GM23248 (cell line): ENCODE measurements around the gene SMPD1. TPM values are rescaled to one million over a fixed set of nuclear protein-coding genes. Genes with fewer than 3 reads are reported as not detected.

ENCODE experiments used
- DNase-seq: peaks from one replicate; pipeline ENCODE4 v3.0.0-alpha.2; 2015
- H2AFZ ChIP-seq: fragments of 200-600 bp; sonication (generic); 2 replicates; pipeline ENCODE4 v1.6.1; 2016; ENCODE audit warnings: antibody characterized with exemption
- H3F3A ChIP-seq: fragments of 200-600 bp; sonication (generic); 2 replicates; pipeline ENCODE4 v1.6.1; 2016; ENCODE audit warnings: mild to moderate bottlenecking, antibody characterized with exemption, mixed run types; ENCODE audit not compliant: insufficient read depth
- H3K27ac ChIP-seq: fragments of 200-600 bp; sonication (generic); 2 replicates; pipeline ENCODE4 v1.5.1; 2016; ENCODE audit warnings: mild to moderate bottlenecking
- H3K27me3 ChIP-seq: fragments of 200-600 bp; sonication (generic); replicated peaks from 2 replicates; pipeline ENCODE4 v1.6.1; 2016; ENCODE audit warnings: mild to moderate bottlenecking; ENCODE audit not compliant: insufficient read depth
- H3K36me3 ChIP-seq: fragments of 200-600 bp; sonication (generic); 2 replicates; pipeline ENCODE4 v1.6.1; 2016; ENCODE audit warnings: low read depth, mild to moderate bottlenecking
- H3K4me1 ChIP-seq: fragments of 200-600 bp; sonication (generic); 2 replicates; pipeline ENCODE4 v1.6.1; 2016; ENCODE audit warnings: mild to moderate bottlenecking; ENCODE audit not compliant: insufficient read depth
- H3K4me2 ChIP-seq: fragments of 200-600 bp; sonication (generic); one replicate; pipeline ENCODE4 v1.6.1; 2016; ENCODE audit warnings: mild to moderate bottlenecking; ENCODE audit not compliant: unreplicated experiment
- H3K4me3 ChIP-seq: fragments of 200-600 bp; sonication (generic); 2 replicates; pipeline ENCODE4 v1.5.1; 2016; ENCODE audit warnings: mild to moderate bottlenecking
- H3K79me2 ChIP-seq: fragments of 200-600 bp; sonication (generic); 2 replicates; pipeline ENCODE4 v1.6.1; 2016; ENCODE audit warnings: mild to moderate bottlenecking; ENCODE audit not compliant: insufficient read depth
- H3K9ac ChIP-seq: fragments of 200-600 bp; sonication (generic); 2 replicates; pipeline ENCODE4 v1.6.1; 2016; ENCODE audit warnings: mild to moderate bottlenecking
- H3K9me2 ChIP-seq: fragments of 200-600 bp; sonication (generic); 2 replicates; pipeline ENCODE4 v1.6.1; 2016; ENCODE audit warnings: mixed run types, mild to moderate bottlenecking, moderate library complexity; ENCODE audit not compliant: insufficient read depth
- H3K9me3 ChIP-seq: fragments of 200-600 bp; sonication (generic); one replicate; pipeline ENCODE4 v1.6.1; 2017; ENCODE audit warnings: low read depth
- H4K20me1 ChIP-seq: fragments of 200-600 bp; sonication (generic); 2 replicates; pipeline ENCODE4 v1.6.0; 2016; ENCODE audit not compliant: insufficient read depth
- EZH2 ChIP-seq: fragments of 200-600 bp; sonication (generic); IDR thresholded peaks from 2 replicates; pipeline ENCODE4 v1.6.1; 2018; ENCODE audit warnings: antibody characterized with exemption, mild to moderate bottlenecking; ENCODE audit not compliant: insufficient read depth, poor library complexity, severe bottlenecking
- EZH2phosphoT487 ChIP-seq: fragments of 200-600 bp; sonication (generic); IDR thresholded peaks from 2 replicates; pipeline ENCODE4 v1.6.1; 2018; ENCODE audit warnings: antibody characterized with exemption, moderate library complexity, mild to moderate bottlenecking, low read depth; ENCODE audit not compliant: insufficient read depth
- WGBS, 2 experiments: methylation state at CpG; one replicate each; pipeline ENCODE4 v1.1.6; 2015 to 2017; ENCODE audit warnings: low lambda C conversion rate in 2 of 2, low coverage in 1 of 2; ENCODE audit errors: missing lambda C conversion rate in 2 of 2; 5-methylcytosine and 5-hydroxymethylcytosine counted together
- in situ Hi-C: fragments of 300-500 bp; cut with MboI; formaldehyde crosslinking; loops from 2 replicates; pipeline ENCODE4 v1.15.0; 2020
- polyA plus RNA-seq: library from polyadenylated mRNA; unstranded; fragments of >200 nt; fragmentation: Nextera tagmentation; extraction: Ambion mirVana; gene quantifications from 2 replicates; pipeline ENCODE4 v1.2.1, GENCODE V29; 2016
- total RNA-seq: library from RNA; depleted of rRNA; stranded (reverse); fragments of >200 nt; shearing (Covaris generic); gene quantifications from 2 replicates; pipeline ENCODE4 v1.2.3, GENCODE V29; 2014

The SMPD1 gene
- total and polyA plus RNA-seq, 2 experiments from 2014 or later: 67.9 to 87.8 TPM

- Histone ChIP-seq H3F3A (no peaks in the 10 kb centered on the region), H4K20me1 (no peaks in the 10 kb centered on the region), H3K4me3 (no peak overlapping the region), H3K4me1 (no peaks in the 10 kb centered on the region), H3K27me3 (no peaks in the 10 kb centered on the region), H3K79me2 (no peaks in the 10 kb centered on the region), H2AFZ (no peak overlapping the region), H3K9me2 (no peaks in the 10 kb centered on the region), H3K9me3 (no peaks in the 10 kb centered on the region), H3K9ac (no peak overlapping the region), H3K36me3 (no peaks in the 10 kb centered on the region), H3K27ac (no peak overlapping the region), H3K4me2 (no peak overlapping the region)
- in situ Hi-C loops: no loop called here
- DNase-seq: no peak
- WGBS, 2 experiments: 79 to 85% methylated on average over 12 to 13 of the region's 13 CpGs
- TF ChIP-seq EZH2: no peak
- no peak for TF ChIP-seq EZH2phosphoT487
These were observed 14.9 kb downstream of the SMPD1 start for GRCh38 chr11:6405052-6405667.

DNA sequence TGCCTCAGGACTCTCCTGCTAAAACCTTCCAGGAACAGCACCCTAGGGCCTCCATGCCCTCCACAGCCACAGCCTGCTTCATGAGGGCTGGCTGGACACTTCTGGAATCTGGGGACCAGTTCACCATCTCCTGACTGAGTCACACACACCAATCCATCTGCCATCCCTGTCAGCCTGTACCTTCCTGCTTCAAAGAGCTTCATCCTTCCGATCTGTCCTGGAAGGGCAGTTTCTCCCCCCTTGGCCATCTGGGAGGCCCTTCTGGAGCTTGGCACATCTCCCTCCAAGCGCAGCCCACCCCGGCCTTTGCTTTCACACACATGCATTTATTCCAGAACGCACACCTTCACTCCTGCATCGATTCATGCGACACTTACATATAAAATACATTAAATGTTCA lies 15.6 kb downstream of the SMPD1 start:
- no peak overlapping the region for H3K27ac ChIP-seq
- H3K4me2 ChIP-seq: no peak overlapping the region
- no peak overlapping the region for H2AFZ ChIP-seq
- H3K9me2 ChIP-seq: no peaks in the 10 kb centered on the region
- H3K27me3 ChIP-seq: no peaks in the 10 kb centered on the region
- TF ChIP-seq EZH2phosphoT487 (no peak), EZH2 (no peak)
- H3K79me2 ChIP-seq: no peaks in the 10 kb centered on the region
- DNase-seq: no peak
- H3F3A ChIP-seq: no peaks in the 10 kb centered on the region
- H3K36me3 ChIP-seq: no peaks in the 10 kb centered on the region
- H3K9ac ChIP-seq: no peak overlapping the region
- H3K4me1 ChIP-seq: no peaks in the 10 kb centered on the region
- H4K20me1 ChIP-seq: no peaks in the 10 kb centered on the region
- 84 to 95% methylated on average over 6 of the region's 6 CpGs for WGBS, 2 experiments
- no peak overlapping the region for H3K4me3 ChIP-seq
- in situ Hi-C loops: no loop called here
- no peaks in the 10 kb centered on the region for H3K9me3 ChIP-seq

- Histone ChIP-seq H3K79me2 (no peaks in the 10 kb centered on the region), H3K9me2 (no peaks in the 10 kb centered on the region), H3K27me3 (no peaks in the 10 kb centered on the region), H3K4me2 (no peak overlapping the region), H3K27ac (no peak overlapping the region), H3K9ac (no peak overlapping the region), H3K4me3 (no peak overlapping the region), H3K9me3 (no peaks in the 10 kb centered on the region), H4K20me1 (no peaks in the 10 kb centered on the region), H3F3A (no peaks in the 10 kb centered on the region), H2AFZ (no peak overlapping the region), H3K36me3 (no peaks in the 10 kb centered on the region), H3K4me1 (no peaks in the 10 kb centered on the region)
- no peak for TF ChIP-seq EZH2phosphoT487
- TF ChIP-seq EZH2: no peak
- no peak for DNase-seq
- in situ Hi-C loops: no loop called here
- 2 to 6% methylated on average over 2 of the region's 2 CpGs for WGBS, 2 experiments
These were observed 16.1 kb downstream of the SMPD1 start for GRCh38 chr11:6406370-6406769.

DNA sequence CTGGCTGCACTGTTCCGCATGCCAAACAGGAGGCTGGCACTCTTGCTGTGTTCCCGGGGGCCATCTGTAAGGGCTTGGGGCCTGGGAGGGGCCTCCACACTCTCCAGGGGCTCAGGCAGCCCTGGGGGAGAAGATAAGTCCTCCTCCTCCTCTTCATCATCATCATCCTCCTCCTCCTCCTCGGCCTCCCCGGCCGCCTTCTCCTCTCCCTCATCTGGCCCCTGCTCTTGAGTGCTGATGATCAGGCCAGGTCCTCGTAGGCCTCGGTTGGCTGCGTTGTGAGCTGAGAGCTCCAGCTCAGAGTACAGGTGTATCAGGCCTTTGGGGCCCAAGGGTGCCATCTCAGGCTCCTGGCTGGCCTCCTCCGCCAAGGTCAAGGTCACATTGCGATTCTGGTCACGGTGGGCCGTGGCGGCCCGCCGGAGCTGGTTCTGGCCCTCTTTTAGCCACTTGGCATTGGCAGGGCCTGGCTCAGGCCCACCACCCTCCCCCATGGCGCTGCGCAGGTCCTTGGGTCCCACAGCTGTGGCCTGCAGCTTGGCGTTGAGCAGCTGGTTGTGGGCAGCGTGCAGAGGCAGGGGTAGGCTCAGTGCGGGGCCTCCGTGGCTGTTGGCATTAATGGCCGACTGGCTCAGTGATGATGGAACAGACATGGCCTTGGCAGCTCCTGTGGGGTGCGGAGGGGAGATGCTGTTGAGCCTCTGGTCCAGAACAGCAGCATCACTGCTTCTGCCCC lies 20.6 kb downstream of the SMPD1 start:
- no peak overlapping the region for H3K27ac ChIP-seq
- in situ Hi-C loops: no loop called here
- no peak overlapping the region for H3K4me3 ChIP-seq
- H3K4me1 ChIP-seq: peaks cover 5% of the 10 kb centered on the region
- 90 to 92% methylated on average over 18 to 23 of the region's 23 CpGs for WGBS, 2 experiments
- DNase-seq: no peak
- H3K79me2 ChIP-seq: peaks cover 21% of the 10 kb centered on the region
- no peaks in the 10 kb centered on the region for H3K9me3 ChIP-seq
- H3K27me3 ChIP-seq: no peaks in the 10 kb centered on the region
- no peaks in the 10 kb centered on the region for H3K9me2 ChIP-seq
- H3K4me2 ChIP-seq: no peak overlapping the region
- H3K9ac ChIP-seq: no peak overlapping the region
- TF ChIP-seq EZH2phosphoT487 (no peak), EZH2 (no peak)
- no peaks in the 10 kb centered on the region for H4K20me1 ChIP-seq
- H2AFZ ChIP-seq: no peak overlapping the region
- no peaks in the 10 kb centered on the region for H3F3A ChIP-seq
- H3K36me3 ChIP-seq: no peaks in the 10 kb centered on the region
